ENCODE results near the gene GFOD2.
"Not testable (repeated sequence)": the region's sequence is repeated elsewhere in the genome, so short reads cannot be mapped to it uniquely, and the experiment has no call there.

GFOD2 gene, protein sequence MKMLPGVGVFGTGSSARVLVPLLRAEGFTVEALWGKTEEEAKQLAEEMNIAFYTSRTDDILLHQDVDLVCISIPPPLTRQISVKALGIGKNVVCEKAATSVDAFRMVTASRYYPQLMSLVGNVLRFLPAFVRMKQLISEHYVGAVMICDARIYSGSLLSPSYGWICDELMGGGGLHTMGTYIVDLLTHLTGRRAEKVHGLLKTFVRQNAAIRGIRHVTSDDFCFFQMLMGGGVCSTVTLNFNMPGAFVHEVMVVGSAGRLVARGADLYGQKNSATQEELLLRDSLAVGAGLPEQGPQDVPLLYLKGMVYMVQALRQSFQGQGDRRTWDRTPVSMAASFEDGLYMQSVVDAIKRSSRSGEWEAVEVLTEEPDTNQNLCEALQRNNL

DNA sequence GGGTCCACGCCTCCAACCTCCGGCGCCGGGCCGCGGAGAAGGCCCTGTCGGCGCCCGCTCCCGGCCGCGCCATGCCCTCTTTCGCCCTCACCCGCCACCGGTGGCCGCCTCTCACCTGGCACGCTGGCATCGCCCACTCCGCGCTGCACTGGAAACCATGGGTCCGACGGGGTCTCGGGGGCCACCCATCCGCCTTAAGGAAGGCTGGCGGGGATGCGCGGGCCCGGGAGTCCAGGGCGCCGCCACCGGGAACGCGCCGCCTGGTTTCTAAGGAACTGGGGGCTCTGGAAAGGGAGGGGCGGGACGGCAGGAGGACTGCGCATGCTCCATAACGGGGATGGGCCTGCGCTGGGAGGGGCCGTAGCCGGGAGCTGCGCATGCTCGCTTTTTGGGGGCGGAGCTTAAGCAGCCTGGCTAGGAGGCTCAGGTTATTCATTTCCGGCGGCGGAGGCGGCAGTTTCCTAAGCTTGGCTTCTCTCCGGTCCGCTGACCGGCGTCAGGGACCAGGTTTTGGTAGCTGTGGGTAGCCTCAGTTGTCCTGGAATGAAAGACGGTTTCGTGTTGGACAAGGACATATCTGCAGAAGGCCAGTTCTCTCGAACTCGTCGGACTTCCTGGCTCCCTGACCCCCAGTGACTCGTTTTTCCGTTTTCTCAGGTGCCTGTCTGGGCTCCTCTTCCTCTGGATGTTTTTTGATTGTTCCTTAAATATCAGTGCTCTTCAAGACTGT is at the start of gene GFOD2:
TSS of gene GFOD2 (minus strand) at position 269 of the 730 bp plus-strand sequence. CDS start 33,601 bp downstream, outside the sequence.
- peak; percentile 99 for DNase-seq

- no peak for DNase-seq
Observed at GRCh38 chr16:67767953-67768352, 48.8 kb upstream of the GFOD2 start.

- no peak for DNase-seq
Observed at GRCh38 chr16:67766291-67766690, 47.2 kb upstream of the GFOD2 start.

GRCh38 chr16:67764158-67764667 is 45.1 kb upstream of the GFOD2 start:
- no peak for DNase-seq

DNA sequence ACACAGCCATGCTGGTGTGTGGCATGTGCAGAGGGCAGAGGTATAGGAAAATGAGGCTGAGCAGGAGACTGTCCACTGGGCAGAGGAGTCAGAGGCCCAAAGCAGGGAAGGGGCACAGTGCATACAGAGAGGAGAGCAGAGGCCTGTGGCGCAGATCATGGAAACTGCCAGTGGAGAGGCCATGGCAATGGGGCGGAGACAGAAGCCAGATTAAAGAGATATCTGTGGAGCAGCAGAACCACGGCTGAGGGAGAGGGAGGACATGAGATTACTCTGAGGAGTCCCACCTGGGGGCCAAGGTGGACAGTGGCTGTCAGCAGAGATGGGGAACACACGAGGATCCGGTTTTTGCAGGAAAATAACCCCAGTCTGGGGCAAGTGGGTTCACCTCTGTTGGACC is 44.0 kb upstream of the GFOD2 start:
- no peak for DNase-seq

GRCh38 chr16:67762385-67762784 is 43.3 kb upstream of the GFOD2 start:
- DNase-seq: no peak

- no peak for DNase-seq
Observed at GRCh38 chr16:67761924-67762323, 42.8 kb upstream of the GFOD2 start.

- DNase-seq: no peak
Observed at GRCh38 chr16:67760956-67761230, 41.8 kb upstream of the GFOD2 start.

- DNase-seq: no peak
Observed at GRCh38 chr16:67760206-67760955, 41.3 kb upstream of the GFOD2 start.

DNA sequence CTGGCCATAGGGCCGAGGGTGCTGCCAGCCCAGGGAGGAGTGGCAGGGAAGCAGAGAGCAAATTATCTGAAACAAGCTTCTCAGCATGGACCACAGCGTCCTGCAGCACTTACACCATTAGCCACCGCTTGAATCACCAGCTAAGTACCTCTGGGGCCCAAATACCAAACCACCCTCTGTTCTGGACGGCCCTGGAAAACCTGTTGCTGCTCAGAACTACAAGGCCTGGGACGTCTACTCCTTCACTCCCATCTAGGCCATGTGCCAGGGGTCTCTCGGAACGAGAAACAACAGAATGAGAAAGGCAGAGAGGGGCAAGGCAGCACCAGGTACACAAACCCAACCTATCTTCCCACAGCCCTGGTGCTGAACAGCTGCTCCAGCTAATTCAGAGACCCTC is 39.9 kb upstream of the GFOD2 start:
- no peak for DNase-seq

DNA sequence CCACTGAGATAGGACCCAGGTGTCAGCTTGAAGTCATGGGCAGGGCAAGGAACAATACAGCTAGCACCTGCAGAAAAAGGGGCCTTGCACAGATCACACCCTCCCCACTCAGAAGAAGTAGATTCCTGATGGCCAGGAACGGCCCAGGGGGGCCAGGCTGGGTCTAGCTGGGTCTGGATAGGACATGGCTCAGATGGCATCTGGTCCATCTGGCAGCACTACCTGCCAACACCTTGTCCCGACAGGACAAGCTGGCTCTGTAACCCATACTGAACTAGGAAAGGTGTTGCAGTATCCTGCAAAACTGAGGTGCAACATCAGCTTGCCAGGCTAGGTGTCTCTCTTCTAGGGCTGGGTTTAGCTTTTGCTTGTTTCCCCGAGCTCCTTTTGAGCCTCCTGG is 38.9 kb upstream of the GFOD2 start:
- no peak for DNase-seq

DNA sequence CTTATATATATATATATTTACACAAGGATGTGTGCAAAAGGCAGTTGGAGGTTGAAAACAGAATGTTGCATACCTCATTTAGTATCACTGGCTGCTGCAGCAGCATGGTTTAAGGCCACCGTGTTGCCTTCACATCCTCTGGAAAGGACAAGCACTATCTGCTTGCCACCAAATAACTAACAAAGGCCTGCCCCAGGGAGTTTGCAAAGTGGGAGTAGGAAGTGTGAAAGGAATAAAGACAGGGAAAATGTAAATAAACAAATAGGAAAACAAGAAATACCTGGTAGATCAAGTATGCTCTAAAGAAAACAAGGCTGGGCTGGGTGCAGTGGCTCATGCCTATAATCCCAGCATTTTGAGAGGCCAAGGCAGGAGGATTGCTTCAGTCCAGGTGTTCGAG is 33.5 kb upstream of the GFOD2 start:
- no peak for DNase-seq

GRCh38 chr16:67751331-67751730 is 32.2 kb upstream of the GFOD2 start:
- not testable (repeated sequence) for DNase-seq

DNA sequence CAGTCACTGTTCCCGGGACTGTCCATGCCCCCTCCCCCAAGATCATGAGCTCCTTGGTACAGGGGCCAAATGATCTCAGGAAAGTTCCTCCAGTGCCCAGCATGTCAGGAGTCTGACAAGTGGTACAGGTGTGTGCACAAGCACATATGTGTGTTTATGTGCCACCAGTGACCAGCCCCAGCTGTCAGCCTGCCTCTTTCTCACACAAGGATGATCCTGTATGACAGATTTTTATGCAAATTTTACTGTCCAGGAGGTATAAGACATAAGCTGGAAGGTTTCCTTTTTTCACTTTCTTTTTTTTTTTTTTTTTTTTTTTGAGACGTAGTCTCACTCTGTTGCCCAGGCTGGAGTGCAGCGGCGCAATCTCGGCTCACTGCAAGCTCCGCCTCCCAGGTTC is 31.4 kb upstream of the GFOD2 start:
- DNase-seq: no peak

- no peak for DNase-seq
Observed at GRCh38 chr16:67749436-67750078, 30.4 kb upstream of the GFOD2 start.

DNA sequence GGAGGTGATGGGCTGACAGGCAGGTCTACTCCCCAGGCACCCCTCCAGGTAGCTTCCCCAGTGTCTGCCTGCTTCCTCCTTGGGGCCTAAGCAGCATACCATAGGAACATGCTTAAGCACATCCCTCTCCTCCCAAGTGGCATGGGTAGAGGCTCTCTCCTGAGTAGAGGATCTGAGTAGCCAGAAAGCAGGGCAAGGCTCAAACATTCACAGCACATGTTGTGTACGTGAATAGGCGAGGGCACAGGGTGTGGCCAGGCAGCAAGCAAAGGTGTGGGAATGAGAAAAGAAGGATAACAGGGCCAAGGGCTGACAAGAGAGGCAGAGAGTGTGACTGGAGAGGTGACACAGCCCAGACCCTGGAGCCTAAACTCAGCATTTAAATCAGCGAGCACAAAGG is 29.7 kb upstream of the GFOD2 start:
- DNase-seq: no peak

GRCh38 chr16:67746846-67747245 is 27.7 kb upstream of the GFOD2 start:
- no peak for DNase-seq

- no peak for DNase-seq
Observed at GRCh38 chr16:67741118-67741517, 22.0 kb upstream of the GFOD2 start.

DNA sequence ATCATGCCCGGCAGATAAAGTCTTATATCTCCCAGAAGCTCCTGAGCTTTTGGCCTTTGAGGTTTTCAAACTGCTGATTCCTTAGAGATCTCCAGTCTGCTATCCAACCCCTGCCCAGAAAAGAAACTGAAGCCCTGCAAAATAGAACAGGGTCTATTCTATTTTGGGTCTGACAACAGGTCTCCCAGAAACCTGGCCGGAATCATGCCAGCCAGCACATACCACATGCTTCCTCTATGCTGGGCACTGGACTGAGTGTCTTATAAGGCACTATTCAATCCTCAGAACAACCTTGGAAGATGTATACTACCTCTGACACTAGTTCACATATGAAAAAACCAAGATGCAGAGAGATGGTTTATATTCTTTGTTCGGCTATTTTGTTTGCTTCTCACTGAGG is 21.3 kb upstream of the GFOD2 start:
- DNase-seq: no peak

- no peak for DNase-seq
Observed at GRCh38 chr16:67736858-67737257, 17.7 kb upstream of the GFOD2 start.

GRCh38 chr16:67734731-67735201 is 15.7 kb upstream of the GFOD2 start:
- DNase-seq: no peak

- no peak for DNase-seq
Observed at GRCh38 chr16:67733734-67734470, 14.8 kb upstream of the GFOD2 start.

Measured in stimulated activated CD4-positive, alpha-beta T cell treated with anti-CD3 and anti-CD28 coated beads, Interleukin-15, amount 100 ng/mL, for 24 hours (primary cell).